ENCODE results near the gene PLCH1.

DNA sequence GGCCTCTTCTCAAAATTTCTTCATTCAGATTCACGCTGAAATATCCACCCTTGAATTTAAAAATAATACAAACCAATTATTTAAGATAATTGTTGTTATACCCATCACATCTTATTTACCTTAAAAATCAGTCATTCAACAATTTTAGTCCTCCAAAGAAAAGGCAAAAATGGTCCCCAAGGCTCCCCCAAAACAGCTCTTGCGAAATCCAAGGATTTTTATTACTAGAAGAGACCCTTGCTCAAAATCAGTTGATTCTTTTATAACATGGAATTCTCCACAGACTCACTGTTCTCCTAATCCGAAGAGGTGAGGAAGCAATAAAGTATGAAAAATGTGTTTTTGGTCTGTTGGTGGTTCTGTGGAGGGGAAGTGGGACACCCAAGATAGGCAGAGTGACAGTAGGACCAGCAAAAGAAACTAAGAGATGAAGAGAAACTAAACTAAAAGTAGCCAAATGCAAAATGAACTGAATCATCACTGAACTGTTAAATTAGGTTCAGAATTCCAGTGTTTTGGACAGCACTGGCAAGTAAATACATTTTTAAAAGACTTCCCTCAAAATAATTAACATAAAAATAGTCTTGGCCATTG lies 19.1 kb upstream of the PLCH1 start:
- TF ChIP-seq, protein P1, sequence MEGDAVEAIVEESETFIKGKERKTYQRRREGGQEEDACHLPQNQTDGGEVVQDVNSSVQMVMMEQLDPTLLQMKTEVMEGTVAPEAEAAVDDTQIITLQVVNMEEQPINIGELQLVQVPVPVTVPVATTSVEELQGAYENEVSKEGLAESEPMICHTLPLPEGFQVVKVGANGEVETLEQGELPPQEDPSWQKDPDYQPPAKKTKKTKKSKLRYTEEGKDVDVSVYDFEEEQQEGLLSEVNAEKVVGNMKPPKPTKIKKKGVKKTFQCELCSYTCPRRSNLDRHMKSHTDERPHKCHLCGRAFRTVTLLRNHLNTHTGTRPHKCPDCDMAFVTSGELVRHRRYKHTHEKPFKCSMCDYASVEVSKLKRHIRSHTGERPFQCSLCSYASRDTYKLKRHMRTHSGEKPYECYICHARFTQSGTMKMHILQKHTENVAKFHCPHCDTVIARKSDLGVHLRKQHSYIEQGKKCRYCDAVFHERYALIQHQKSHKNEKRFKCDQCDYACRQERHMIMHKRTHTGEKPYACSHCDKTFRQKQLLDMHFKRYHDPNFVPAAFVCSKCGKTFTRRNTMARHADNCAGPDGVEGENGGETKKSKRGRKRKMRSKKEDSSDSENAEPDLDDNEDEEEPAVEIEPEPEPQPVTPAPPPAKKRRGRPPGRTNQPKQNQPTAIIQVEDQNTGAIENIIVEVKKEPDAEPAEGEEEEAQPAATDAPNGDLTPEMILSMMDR (IDR thresholded peaks at IDR 0.05), result no peak
- TF ChIP-seq POLR2A (IDR thresholded peaks at IDR 0.05), result no peak

Measured in uterus (tissue), 2 donors.